HepG2 (cell line): ENCODE measurements around the gene SH3BGRL2. TPM values are rescaled to one million over a fixed set of nuclear protein-coding genes. Genes with fewer than 3 reads are reported as not detected.

Source experiments
- ATAC-seq: fragments of 200-7000 bp; cut with Tn5 transposase; 3 replicates; pipeline ENCODE4 v1.9.1; 2020; ENCODE audit warnings: mild to moderate bottlenecking, moderate library complexity
- BruUV-seq: library from RNA; stranded (reverse); fragments of 400-500 nt; replicated peaks from 2 replicates; lab custom pipeline; 2021; lab: Mats Ljungman, UMichigan
- CTCF ChIA-PET: fragments of 300-600 bp; formaldehyde crosslinking; extraction: SDS; loops from one replicate; lab custom pipeline; 2021; ENCODE audit warnings: low total read pairs, inconsistent platforms, low intra/inter-chr PET ratio; lab: Yijun Ruan, JAX
- POLR2A ChIA-PET: fragments of 350-600 bp; sonication (Branson Sonifier 250); formaldehyde crosslinking; loops from one replicate; lab custom pipeline; 2020; ENCODE audit warnings: antibody characterized with exemption, inconsistent platforms; lab: Yijun Ruan, JAX
- DNase-seq: peaks from one replicate; pipeline ENCODE4 v3.0.0-alpha.2; 2015; ENCODE audit warnings: low spot score
- FAIRE-seq: peaks from 3 replicates; lab custom pipeline; 2011; peaks lifted over from hg19 to GRCh38; lab: Jason Lieb, UNC
- H2AFZ ChIP-seq: one replicate; pipeline ENCODE4 v1.6.1; 2011; ENCODE audit warnings: low read length, inconsistent platforms
- H3K27ac ChIP-seq: fragments of 300-600 bp; 3 replicates; pipeline ENCODE4 v1.8.0; 2011; ENCODE audit warnings: mixed run types, mild to moderate bottlenecking, mixed read lengths, low read length, inconsistent platforms; ENCODE audit not compliant: insufficient read depth; ENCODE audit errors: extremely low read length
- H3K27me3 ChIP-seq, 2 experiments: fragments of 200-600 bp in 1 of 2; 2 replicates in 1 of 2; 3 replicates in 1 of 2; pipeline versions ENCODE4 v1.6.0 to v1.8.0; 2011; ENCODE audit warnings: low read length in 2 of 2, mild to moderate bottlenecking in 2 of 2, moderate library complexity in 2 of 2, inconsistent platforms in 1 of 2; ENCODE audit not compliant: insufficient read depth in 2 of 2, control insufficient read depth in 1 of 2
- H3K36me3 ChIP-seq, 2 experiments: fragments of 200-600 bp in 1 of 2; replicated peaks in 1 of 2; 2 replicates in 1 of 2; 3 replicates in 1 of 2; pipeline versions ENCODE4 v1.5.1 to v1.8.0; 2011; ENCODE audit warnings: low read length in 2 of 2, inconsistent platforms in 1 of 2; ENCODE audit not compliant: insufficient read depth in 2 of 2, control insufficient read depth in 1 of 2
- H3K4me1 ChIP-seq: 2 replicates; pipeline ENCODE4 v1.5.1; 2012; ENCODE audit warnings: low read length, inconsistent platforms; ENCODE audit not compliant: insufficient read depth
- H3K4me2 ChIP-seq: 2 replicates; pipeline ENCODE4 v1.6.0; 2011; ENCODE audit warnings: low read depth, low read length, inconsistent platforms
- H3K4me3 ChIP-seq, 3 experiments: fragments of 200-600 bp in 1 of 3; sonication (generic), shearing (Covaris generic) in 1 of 3; replicated peaks in 1 of 3; 2 replicates each; pipeline ENCODE4 v1.5.1; 2011 to 2016; ENCODE audit warnings: low read length in 3 of 3, inconsistent platforms in 2 of 3, low read depth in 2 of 3, mild to moderate bottlenecking in 2 of 3, control low read depth in 1 of 3, mixed read lengths in 1 of 3; ENCODE audit not compliant: insufficient read depth in 1 of 3
- H3K79me2 ChIP-seq: one replicate; pipeline ENCODE4 v1.6.1; 2011; ENCODE audit warnings: low read length, inconsistent platforms; ENCODE audit not compliant: insufficient read depth
- H3K9ac ChIP-seq: 2 replicates; pipeline ENCODE4 v1.6.0; 2011; ENCODE audit warnings: mild to moderate bottlenecking, low read depth, low read length, inconsistent platforms; ENCODE audit not compliant: insufficient read depth
- H3K9me3 ChIP-seq: 2 replicates; pipeline ENCODE4 v1.5.1; 2012; ENCODE audit warnings: mild to moderate bottlenecking, low read length
- H4K20me1 ChIP-seq: 2 replicates; pipeline ENCODE4 v1.6.0; 2011; ENCODE audit warnings: inconsistent platforms, mild to moderate bottlenecking, low read length, moderate library complexity; ENCODE audit not compliant: insufficient read depth
- FOSL2 ChIP-seq: sonication (generic); formaldehyde crosslinking; IDR thresholded peaks from 2 replicates; pipeline ENCODE4 v1.4.0; 2020; ENCODE audit warnings: missing genetic modification reagents
- GABPB1 ChIP-seq: IDR thresholded peaks from 2 replicates; pipeline ENCODE4 v1.6.1; 2016; ENCODE audit warnings: mild to moderate bottlenecking, missing genetic modification reagents, moderate library complexity, missing compliant biosample characterization
- HDAC2 ChIP-seq: sonication (generic); formaldehyde crosslinking; IDR thresholded peaks from 2 replicates; pipeline ENCODE4 v1.4.0; 2020; ENCODE audit warnings: missing genetic modification reagents
- HIVEP1 ChIP-seq: sonication (generic); formaldehyde crosslinking; IDR thresholded peaks from 2 replicates; pipeline ENCODE4 v1.4.0; 2020; ENCODE audit warnings: mild to moderate bottlenecking, missing genetic modification reagents
- IKZF1 ChIP-seq: fragments of 450-650 bp; IDR thresholded peaks from 2 replicates; pipeline ENCODE4 v1.7.1; 2016
- ISX ChIP-seq: sonication (generic); formaldehyde crosslinking; conservative IDR thresholded peaks from 2 replicates; pipeline ENCODE4 v1.5.0; 2020; ENCODE audit warnings: missing genetic modification reagents
- JDP2 ChIP-seq: sonication (generic); formaldehyde crosslinking; IDR thresholded peaks from 2 replicates; pipeline ENCODE4 v1.8.1; 2022; ENCODE audit warnings: missing genetic modification reagents, borderline replicate concordance
- MTA1 ChIP-seq: sonication (generic); formaldehyde crosslinking; IDR thresholded peaks from 2 replicates; pipeline ENCODE4 v1.4.0; 2020; ENCODE audit warnings: missing genetic modification reagents, mild to moderate bottlenecking, borderline replicate concordance
- MYC ChIP-seq: sonication (generic); formaldehyde crosslinking; IDR thresholded peaks from 2 replicates; pipeline ENCODE4 v1.9.0; 2021; ENCODE audit warnings: missing genetic modification reagents, borderline replicate concordance
- PRDM15 ChIP-seq: sonication (generic); formaldehyde crosslinking; IDR thresholded peaks from 2 replicates; pipeline ENCODE4 v1.4.0; 2020; ENCODE audit warnings: missing genetic modification reagents
- SIX4 ChIP-seq: sonication (generic); formaldehyde crosslinking; IDR thresholded peaks from 2 replicates; pipeline ENCODE4 v1.4.0; 2020; ENCODE audit warnings: missing genetic modification reagents
- SMAD9 ChIP-seq: sonication (generic); formaldehyde crosslinking; IDR thresholded peaks from 2 replicates; pipeline ENCODE4 v1.5.1; 2020; ENCODE audit warnings: mild to moderate bottlenecking, missing genetic modification reagents
- SMYD3 ChIP-seq: sonication (generic); formaldehyde crosslinking; IDR thresholded peaks from 2 replicates; pipeline ENCODE4 v1.8.1; 2023; ENCODE audit warnings: mild to moderate bottlenecking, missing genetic modification reagents
- ZNF326 ChIP-seq: sonication (generic); formaldehyde crosslinking; IDR thresholded peaks from 2 replicates; pipeline ENCODE4 v1.4.0; 2020; ENCODE audit warnings: missing genetic modification reagents, borderline replicate concordance
- ZNF460 ChIP-seq: sonication (generic); formaldehyde crosslinking; IDR thresholded peaks from 2 replicates; pipeline ENCODE4 v1.5.1; 2020; ENCODE audit warnings: missing genetic modification reagents, mild to moderate bottlenecking, borderline replicate concordance
- ZNF674 ChIP-seq: sonication (generic); formaldehyde crosslinking; IDR thresholded peaks from 2 replicates; pipeline ENCODE4 v1.5.0; 2020; ENCODE audit warnings: low read depth, mild to moderate bottlenecking, missing genetic modification reagents
- ZNF746 ChIP-seq: sonication (generic); formaldehyde crosslinking; IDR thresholded peaks from 2 replicates; pipeline ENCODE4 v1.8.0; 2022; ENCODE audit warnings: mild to moderate bottlenecking, missing genetic modification reagents
- ZNF768 ChIP-seq: sonication (generic); formaldehyde crosslinking; IDR thresholded peaks from 2 replicates; pipeline ENCODE4 v1.4.0; 2020; ENCODE audit warnings: missing genetic modification reagents
- ZNF788 ChIP-seq: sonication (generic); formaldehyde crosslinking; IDR thresholded peaks from 2 replicates; pipeline ENCODE4 v1.5.0; 2020; ENCODE audit warnings: mild to moderate bottlenecking, missing genetic modification reagents, borderline replicate concordance
- ZNF883 ChIP-seq: sonication (generic); formaldehyde crosslinking; IDR thresholded peaks from 2 replicates; pipeline ENCODE4 v1.5.1; 2020; ENCODE audit warnings: mild to moderate bottlenecking, missing genetic modification reagents; ENCODE audit errors: not compliant biosample characterization
- ZSCAN22 ChIP-seq: sonication (generic); formaldehyde crosslinking; IDR thresholded peaks from 2 replicates; pipeline ENCODE4 v1.4.0; 2020; ENCODE audit warnings: mild to moderate bottlenecking, missing genetic modification reagents
- WGBS: methylation state at CpG from one replicate; pipeline ENCODE4 v1.1.6; 2017; ENCODE audit warnings: low lambda C conversion rate; 5-methylcytosine and 5-hydroxymethylcytosine counted together
- in situ Hi-C: cut with HindIII; loops from 2 replicates; pipeline ENCODE4 v1.10.0; 2017; ENCODE audit warnings: low pct_unique_long_range_greater_than_20kb; ENCODE audit not compliant: extremely low pct_ligation_motif_present
- intact Hi-C: fragments of 100-400 bp; cut with micrococcal nuclease; formaldehyde crosslinking; loops from one replicate; pipeline ENCODE4 v1.10.0; 2022; ENCODE audit not compliant: unreplicated experiment
- polyA plus RNA-seq, 8 experiments: library from polyadenylated mRNA; depleted of rRNA in 3 of 8; stranded (reverse) in 7 of 8; unstranded in 1 of 8; fragments of >200 nt; fragmentation: Illumina TruSeq in 4 of 8; extraction: Trizol in 4 of 8; gene quantifications; 2 replicates each; pipeline versions ENCODE4 v1.2.1 to v1.2.3, GENCODE V29; 2011 to 2016; ENCODE audit warnings: low read depth in 4 of 8, missing spikeins in 1 of 8, mixed read lengths in 1 of 8; ENCODE audit not compliant: insufficient read depth in 1 of 8
- total RNA-seq, 5 experiments: library from RNA; depleted of rRNA; stranded (reverse); fragments of >200 nt; fragmentation: Illumina TruSeq; extraction: Trizol; gene quantifications; 2 replicates each; pipeline ENCODE4 v1.2.3, GENCODE V29; 2016; ENCODE audit warnings: low read depth in 1 of 5
- TF ChIP-seq, protein P1 (sequence below): sonication (generic); formaldehyde crosslinking; conservative IDR thresholded peaks from 2 replicates; pipeline ENCODE4 v1.8.0; 2022; ENCODE audit warnings: low read depth, missing genetic modification reagents

SH3BGRL2 gene
- total and polyA plus RNA-seq, 2 of the 13 experiments (the other 11 are each of a cell fraction or from before 2014, with no cell fraction given) = 10.9 to 28.8 TPM

DNA sequence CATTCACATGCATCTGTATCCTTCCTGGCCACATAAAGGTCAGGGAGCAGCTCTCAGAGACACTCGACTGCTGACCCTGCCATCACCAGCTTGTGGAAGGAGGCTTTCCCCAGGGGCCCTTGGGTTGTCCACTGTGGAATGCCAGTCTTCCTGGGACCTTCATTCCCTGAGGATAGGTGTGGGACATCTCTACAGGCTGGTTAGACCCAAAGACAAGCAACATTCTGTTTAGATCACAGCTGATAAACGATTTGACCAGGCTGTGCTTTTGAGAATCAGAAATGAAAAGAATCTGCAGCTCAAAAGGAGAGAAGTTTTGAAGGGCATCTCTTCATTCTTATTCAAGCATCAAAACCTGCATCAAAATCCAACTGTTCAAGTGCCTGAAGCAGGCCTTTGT is 18.2 kb upstream of the SH3BGRL2 start:
- intact Hi-C loops = no loop called here
- H3K4me1 ChIP-seq = peaks cover 86% of the 10 kb centered on the region
- POLR2A ChIA-PET = interaction anchor here (0.7 kb wide), 1 partner anchor 18 kb away, joined by 4 read pairs; the partner anchor contains the start of gene SH3BGRL2

DNA sequence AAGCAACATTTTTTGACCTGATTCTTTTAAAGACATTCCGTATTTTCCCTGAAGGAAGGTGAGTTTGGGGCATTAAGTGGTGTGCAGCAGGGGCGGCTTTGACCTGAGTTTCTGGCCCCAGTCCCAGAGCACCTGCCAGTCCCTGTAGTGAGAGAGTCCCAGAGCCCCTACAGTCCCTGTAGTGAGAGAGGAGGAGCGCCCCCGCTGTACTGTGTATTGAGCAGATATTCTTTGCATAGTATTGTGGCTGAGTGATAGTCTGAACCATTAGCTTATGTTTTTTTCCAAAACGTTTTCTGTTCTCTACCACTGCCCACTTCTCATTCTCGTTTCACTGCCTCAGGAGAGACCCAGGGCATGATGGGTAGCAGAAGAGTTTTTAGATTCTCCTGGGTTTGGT is 17.2 kb upstream of the SH3BGRL2 start:
- no peak overlapping the region for H3K4me3 ChIP-seq
- H2AFZ ChIP-seq = no peak overlapping the region
- in situ Hi-C loops = no loop called here
- H3K79me2 ChIP-seq = no peaks in the 10 kb centered on the region
- ChIA-PET CTCF (no interaction called here), POLR2A (no interaction called here)
- FAIRE-seq = no peak
- no peak overlapping the region for H3K9ac ChIP-seq
- DNase-seq = no peak
- peak overlapping the region; percentile 51 for H3K27ac ChIP-seq
- H3K36me3 ChIP-seq = no peaks in the 10 kb centered on the region
- 0 out of 3 replicates have a peak, but pooled peaks have one; percentile 5 for ATAC-seq
- WGBS = 82% methylated on average over 5 of the region's 6 CpGs
- H3K4me2 ChIP-seq = no peak overlapping the region
- BruUV-seq = no TSS peak
- no peaks in the 10 kb centered on the region for H4K20me1 ChIP-seq
- H3K27me3 ChIP-seq = no peaks in the 10 kb centered on the region
- H3K9me3 ChIP-seq = no peaks in the 10 kb centered on the region
- peaks cover 86% of the 10 kb centered on the region for H3K4me1 ChIP-seq
- intact Hi-C loops = no loop called here
- TF ChIP-seq ZNF768 (CRISPR knock-in tag) = no peak
- TF ChIP-seq ZNF460 = peak; percentile 7; the same call in 1 of the 2 replicates
- no peak for TF ChIP-seq ISX
- TF ChIP-seq HIVEP1 (CRISPR knock-in tag) = no peak
- TF ChIP-seq ZNF788 (CRISPR knock-in tag) = no peak
- no peak for TF ChIP-seq PRDM15
- no peak for TF ChIP-seq JDP2 (CRISPR knock-in tag)

More for the DNA sequence above, 18.2 kb upstream of the SH3BGRL2 start:
- CTCF ChIA-PET = no interaction called here
- no peak overlapping the region for H3K4me3 ChIP-seq
- H3K9me3 ChIP-seq = no peaks in the 10 kb centered on the region
- H4K20me1 ChIP-seq = no peaks in the 10 kb centered on the region
- FAIRE-seq (no peak), DNase-seq (no peak), ATAC-seq (no peak)
- in situ Hi-C loops = no loop called here
- H2AFZ ChIP-seq = no peak overlapping the region
- WGBS = 46% methylated on average over 1 of the region's 2 CpGs
- BruUV-seq = no TSS peak
- H3K9ac ChIP-seq = no peak overlapping the region
- no peaks in the 10 kb centered on the region for H3K36me3 ChIP-seq
- no peaks in the 10 kb centered on the region for H3K79me2 ChIP-seq
- H3K4me2 ChIP-seq = no peak overlapping the region
- TF ChIP-seq SMYD3 (CRISPR knock-in tag) (no peak), SMAD9 (CRISPR knock-in tag) (no peak), GABPB1 (CRISPR knock-in tag) (no peak), HDAC2 (no peak), ZSCAN22 (CRISPR knock-in tag) (no peak), ZNF883 (CRISPR knock-in tag) (no peak), IKZF1 (no peak), MTA1 (CRISPR knock-in tag) (no peak), SIX4 (CRISPR knock-in tag) (no peak), ZNF746 (CRISPR knock-in tag) (no peak), FOSL2 (CRISPR knock-in tag) (no peak), ZNF674 (CRISPR knock-in tag) (no peak), ZNF326 (CRISPR knock-in tag) (no peak), MYC (no peak)
- TF ChIP-seq, protein P1, sequence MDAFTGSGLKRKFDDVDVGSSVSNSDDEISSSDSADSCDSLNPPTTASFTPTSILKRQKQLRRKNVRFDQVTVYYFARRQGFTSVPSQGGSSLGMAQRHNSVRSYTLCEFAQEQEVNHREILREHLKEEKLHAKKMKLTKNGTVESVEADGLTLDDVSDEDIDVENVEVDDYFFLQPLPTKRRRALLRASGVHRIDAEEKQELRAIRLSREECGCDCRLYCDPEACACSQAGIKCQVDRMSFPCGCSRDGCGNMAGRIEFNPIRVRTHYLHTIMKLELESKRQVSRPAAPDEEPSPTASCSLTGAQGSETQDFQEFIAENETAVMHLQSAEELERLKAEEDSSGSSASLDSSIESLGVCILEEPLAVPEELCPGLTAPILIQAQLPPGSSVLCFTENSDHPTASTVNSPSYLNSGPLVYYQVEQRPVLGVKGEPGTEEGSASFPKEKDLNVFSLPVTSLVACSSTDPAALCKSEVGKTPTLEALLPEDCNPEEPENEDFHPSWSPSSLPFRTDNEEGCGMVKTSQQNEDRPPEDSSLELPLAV (CRISPR knock-in tag) = no peak
- no peaks in the 10 kb centered on the region for H3K27me3 ChIP-seq
- no peak overlapping the region for H3K27ac ChIP-seq
